Activated naive CD8-positive, alpha-beta T cell (primary cell): ENCODE data around the gene RNF111.
A peak's percentile ranks its signal among the peaks of the same experiment; 100 is the strongest.

ENCODE experiments used
- H3K27ac Mint-ChIP-seq: one replicate; pipeline ENCODE4 v1.8.0; 2021; ENCODE audit warnings: mixed read lengths
- H3K27me3 Mint-ChIP-seq: one replicate; pipeline ENCODE4 v1.8.0; 2021; ENCODE audit warnings: mixed read lengths
- H3K36me3 Mint-ChIP-seq: one replicate; pipeline ENCODE4 v1.8.0; 2021; ENCODE audit warnings: mixed read lengths
- H3K4me1 Mint-ChIP-seq: one replicate; pipeline ENCODE4 v1.8.0; 2021; ENCODE audit warnings: low read depth, mixed read lengths
- H3K4me3 Mint-ChIP-seq: one replicate; pipeline ENCODE4 v1.8.0; 2021; ENCODE audit warnings: mild to moderate bottlenecking, mixed read lengths
- H3K9me3 Mint-ChIP-seq: one replicate; pipeline ENCODE4 v1.8.0; 2021; ENCODE audit warnings: low read depth, mixed read lengths

Gene RNF111

GRCh38 chr15:58987491-58988005, at the start of gene RNF111:
RNF111 (plus strand) TSS chr15:58987663; CDS start chr15:59030823, 43,160 bp downstream.
- Mint-ChIP-seq H3K27ac (peak within 1 kb of the TSS; percentile 89), H3K9me3 (no peaks in the 10 kb centered on the region), H3K27me3 (no peaks in the 10 kb centered on the region), H3K36me3 (peaks cover 6% of the 10 kb centered on the region), H3K4me1 (peaks cover 46% of the 10 kb centered on the region), H3K4me3 (peak within 1 kb of the TSS; percentile 95)

GRCh38 chr15:58947179-58947578, 40.3 kb upstream of the RNF111 start:
- H3K4me1 Mint-ChIP-seq = peaks cover under 1% of the 10 kb centered on the region
- H3K4me3 Mint-ChIP-seq = no peak overlapping the region
- H3K27me3 Mint-ChIP-seq = no peaks in the 10 kb centered on the region
- no peaks in the 10 kb centered on the region for H3K9me3 Mint-ChIP-seq
- no peak overlapping the region for H3K27ac Mint-ChIP-seq
- peaks cover 3% of the 10 kb centered on the region for H3K36me3 Mint-ChIP-seq

- Mint-ChIP-seq H3K9me3 (no peaks in the 10 kb centered on the region), H3K4me1 (peaks cover 6% of the 10 kb centered on the region), H3K27me3 (no peaks in the 10 kb centered on the region), H3K4me3 (no peak overlapping the region), H3K36me3 (peaks cover 3% of the 10 kb centered on the region), H3K27ac (no peak overlapping the region)
Observed at GRCh38 chr15:58951388-58952007, 36.0 kb upstream of the RNF111 start.

- peaks cover 3% of the 10 kb centered on the region for H3K36me3 Mint-ChIP-seq
- no peaks in the 10 kb centered on the region for H3K9me3 Mint-ChIP-seq
- no peak overlapping the region for H3K4me3 Mint-ChIP-seq
- H3K27ac Mint-ChIP-seq = peak overlapping the region; percentile 36
- H3K27me3 Mint-ChIP-seq = no peaks in the 10 kb centered on the region
- peaks cover 10% of the 10 kb centered on the region for H3K4me1 Mint-ChIP-seq
Observed at GRCh38 chr15:58952751-58953150, 34.7 kb upstream of the RNF111 start.

GRCh38 chr15:58957101-58957973, 30.1 kb upstream of the RNF111 start:
- H3K9me3 Mint-ChIP-seq = no peaks in the 10 kb centered on the region
- H3K27ac Mint-ChIP-seq = no peak overlapping the region
- no peak overlapping the region for H3K4me3 Mint-ChIP-seq
- H3K36me3 Mint-ChIP-seq = no peaks in the 10 kb centered on the region
- peaks cover 8% of the 10 kb centered on the region for H3K4me1 Mint-ChIP-seq
- H3K27me3 Mint-ChIP-seq = no peaks in the 10 kb centered on the region

- H3K27me3 Mint-ChIP-seq = no peaks in the 10 kb centered on the region
- no peaks in the 10 kb centered on the region for H3K36me3 Mint-ChIP-seq
- no peak overlapping the region for H3K27ac Mint-ChIP-seq
- no peak overlapping the region for H3K4me3 Mint-ChIP-seq
- H3K9me3 Mint-ChIP-seq = no peaks in the 10 kb centered on the region
- H3K4me1 Mint-ChIP-seq = peaks cover 4% of the 10 kb centered on the region
Observed at GRCh38 chr15:58958811-58959210, 28.7 kb upstream of the RNF111 start.

- Mint-ChIP-seq H3K4me3 (no peak overlapping the region), H3K4me1 (peaks cover 3% of the 10 kb centered on the region), H3K9me3 (no peaks in the 10 kb centered on the region), H3K27me3 (no peaks in the 10 kb centered on the region), H3K27ac (no peak overlapping the region), H3K36me3 (no peaks in the 10 kb centered on the region)
Observed at GRCh38 chr15:58962136-58962535, 25.3 kb upstream of the RNF111 start.

- Mint-ChIP-seq H3K4me3 (no peak overlapping the region), H3K36me3 (no peaks in the 10 kb centered on the region), H3K27me3 (no peaks in the 10 kb centered on the region), H3K27ac (no peak overlapping the region), H3K4me1 (no peaks in the 10 kb centered on the region), H3K9me3 (no peaks in the 10 kb centered on the region)
Observed at GRCh38 chr15:58962662-58963565, 24.5 kb upstream of the RNF111 start.

GRCh38 chr15:58966698-58967097, 20.8 kb upstream of the RNF111 start:
- no peaks in the 10 kb centered on the region for H3K36me3 Mint-ChIP-seq
- no peaks in the 10 kb centered on the region for H3K27me3 Mint-ChIP-seq
- no peaks in the 10 kb centered on the region for H3K9me3 Mint-ChIP-seq
- H3K27ac Mint-ChIP-seq = no peak overlapping the region
- no peaks in the 10 kb centered on the region for H3K4me1 Mint-ChIP-seq
- H3K4me3 Mint-ChIP-seq = no peak overlapping the region

- no peaks in the 10 kb centered on the region for H3K9me3 Mint-ChIP-seq
- H3K27me3 Mint-ChIP-seq = no peaks in the 10 kb centered on the region
- H3K4me3 Mint-ChIP-seq = no peak overlapping the region
- no peaks in the 10 kb centered on the region for H3K36me3 Mint-ChIP-seq
- H3K27ac Mint-ChIP-seq = no peak overlapping the region
- no peaks in the 10 kb centered on the region for H3K4me1 Mint-ChIP-seq
Observed at GRCh38 chr15:58967479-58967878, 20.0 kb upstream of the RNF111 start.

GRCh38 chr15:58977887-58978286, 9.6 kb upstream of the RNF111 start:
- no peaks in the 10 kb centered on the region for H3K9me3 Mint-ChIP-seq
- H3K36me3 Mint-ChIP-seq = no peaks in the 10 kb centered on the region
- no peak overlapping the region for H3K27ac Mint-ChIP-seq
- peaks cover 39% of the 10 kb centered on the region for H3K4me1 Mint-ChIP-seq
- no peaks in the 10 kb centered on the region for H3K27me3 Mint-ChIP-seq
- no peak overlapping the region for H3K4me3 Mint-ChIP-seq

- Mint-ChIP-seq H3K36me3 (no peaks in the 10 kb centered on the region), H3K4me1 (peaks cover 34% of the 10 kb centered on the region), H3K9me3 (no peaks in the 10 kb centered on the region), H3K27me3 (no peaks in the 10 kb centered on the region), H3K4me3 (no peak overlapping the region), H3K27ac (peak overlapping the region; percentile 19)
Observed at GRCh38 chr15:58980351-58980939, 7.0 kb upstream of the RNF111 start.

- peak overlapping the region; percentile 59 for H3K4me3 Mint-ChIP-seq
- no peaks in the 10 kb centered on the region for H3K36me3 Mint-ChIP-seq
- peak overlapping the region; percentile 72 for H3K27ac Mint-ChIP-seq
- H3K9me3 Mint-ChIP-seq = no peaks in the 10 kb centered on the region
- peaks cover 25% of the 10 kb centered on the region for H3K4me1 Mint-ChIP-seq
- H3K27me3 Mint-ChIP-seq = no peaks in the 10 kb centered on the region
Observed at GRCh38 chr15:58981808-58982475, 5.5 kb upstream of the RNF111 start.

- no peaks in the 10 kb centered on the region for H3K9me3 Mint-ChIP-seq
- no peaks in the 10 kb centered on the region for H3K27me3 Mint-ChIP-seq
- no peak overlapping the region for H3K27ac Mint-ChIP-seq
- no peaks in the 10 kb centered on the region for H3K36me3 Mint-ChIP-seq
- H3K4me1 Mint-ChIP-seq = peaks cover 30% of the 10 kb centered on the region
- H3K4me3 Mint-ChIP-seq = no peak overlapping the region
Observed at GRCh38 chr15:58983261-58983660, 4.2 kb upstream of the RNF111 start.
